H9 (cell line): ENCODE measurements around the gene GLB1L. TPM values are rescaled to one million over a fixed set of nuclear protein-coding genes. Genes with fewer than 3 reads are reported as not detected.

ENCODE experiments used
- DNase-seq: peaks from one replicate; pipeline ENCODE4 v3.0.0-alpha.2; 2017
- H2AFZ ChIP-seq: one replicate; pipeline ENCODE4 v1.6.1; 2013; ENCODE audit warnings: mild to moderate bottlenecking, low read length, control low read depth, moderate library complexity
- H2AK5ac ChIP-seq: 2 replicates; pipeline ENCODE4 v1.6.1; 2013; ENCODE audit warnings: low read length, control low read depth, mixed read lengths; ENCODE audit not compliant: insufficient read length
- H2BK120ac ChIP-seq: one replicate; pipeline ENCODE4 v1.6.1; 2013; ENCODE audit warnings: low read depth, mild to moderate bottlenecking, low read length, control low read depth, inconsistent platforms; ENCODE audit not compliant: poor library complexity, severe bottlenecking
- H2BK12ac ChIP-seq: 2 replicates; pipeline ENCODE4 v1.6.1; 2013; ENCODE audit warnings: low read length, control low read depth, mixed read lengths, low read depth; ENCODE audit not compliant: insufficient read length
- H2BK15ac ChIP-seq: 2 replicates; pipeline ENCODE4 v1.6.1; 2013; ENCODE audit warnings: low read depth, low read length, control low read depth
- H2BK20ac ChIP-seq: one replicate; pipeline ENCODE4 v1.6.1; 2013; ENCODE audit warnings: low read depth, mild to moderate bottlenecking, low read length, control low read depth, inconsistent platforms; ENCODE audit not compliant: poor library complexity, severe bottlenecking
- H2BK5ac ChIP-seq: 2 replicates; pipeline ENCODE4 v1.6.1; 2013; ENCODE audit warnings: low read length, control low read depth, mixed read lengths; ENCODE audit not compliant: insufficient read length
- H3K14ac ChIP-seq: 2 replicates; pipeline ENCODE4 v1.6.1; 2013; ENCODE audit warnings: low read length, control low read depth; ENCODE audit not compliant: insufficient read depth
- H3K18ac ChIP-seq: 2 replicates; pipeline ENCODE4 v1.6.1; 2013; ENCODE audit warnings: low read depth, mild to moderate bottlenecking, mixed read lengths, low read length, control low read depth; ENCODE audit not compliant: insufficient read length
- H3K23ac ChIP-seq: 2 replicates; pipeline ENCODE4 v1.6.1; 2013; ENCODE audit warnings: low read length, control low read depth, mixed read lengths, low read depth; ENCODE audit not compliant: insufficient read length
- H3K23me2 ChIP-seq: 2 replicates; pipeline ENCODE4 v1.6.1; 2013; ENCODE audit warnings: low read depth, mild to moderate bottlenecking, mixed read lengths, low read length, control low read depth; ENCODE audit not compliant: insufficient read length, poor library complexity, severe bottlenecking
- H3K27ac ChIP-seq: 2 replicates; pipeline ENCODE4 v1.5.1; 2013; ENCODE audit warnings: low read length, control low read depth, mixed read lengths, low read depth; ENCODE audit not compliant: insufficient read length
- H3K27me3 ChIP-seq: 2 replicates; pipeline ENCODE4 v1.6.1; 2013; ENCODE audit warnings: low read length, control low read depth, inconsistent platforms; ENCODE audit not compliant: insufficient read depth
- H3K4ac ChIP-seq: 2 replicates; pipeline ENCODE4 v1.6.1; 2013; ENCODE audit warnings: low read depth, mild to moderate bottlenecking, control low read depth, inconsistent platforms, low read length, moderate library complexity
- H3K4me1 ChIP-seq: 2 replicates; pipeline ENCODE4 v1.6.1; 2013; ENCODE audit warnings: low read length, control low read depth, inconsistent platforms; ENCODE audit not compliant: insufficient read depth
- H3K4me2 ChIP-seq: 2 replicates; pipeline ENCODE4 v1.6.1; 2013; ENCODE audit warnings: low read length, control low read depth, mixed read lengths; ENCODE audit not compliant: insufficient read length, insufficient read depth
- H3K56ac ChIP-seq: 2 replicates; pipeline ENCODE4 v1.6.1; 2013; ENCODE audit warnings: low read depth, mild to moderate bottlenecking, mixed read lengths, low read length, control low read depth; ENCODE audit not compliant: insufficient read length
- H3K79me1 ChIP-seq: 2 replicates; pipeline ENCODE4 v1.6.1; 2013; ENCODE audit warnings: low read depth, mild to moderate bottlenecking, moderate library complexity, low read length, control low read depth, inconsistent platforms; ENCODE audit not compliant: insufficient read depth, poor library complexity, severe bottlenecking
- H3K79me2 ChIP-seq: 2 replicates; pipeline ENCODE4 v1.6.1; 2013; ENCODE audit warnings: low read length, control low read depth, inconsistent platforms; ENCODE audit not compliant: insufficient read depth
- H3K9ac ChIP-seq: 2 replicates; pipeline ENCODE4 v1.6.1; 2013; ENCODE audit warnings: low read length, control low read depth, mixed read lengths; ENCODE audit not compliant: insufficient read length; ENCODE audit errors: extremely low read depth
- H3K9me3 ChIP-seq: one replicate; pipeline ENCODE4 v1.6.1; 2013; ENCODE audit warnings: low read depth, low read length, inconsistent platforms; ENCODE audit not compliant: control insufficient read depth
- H3T11ph ChIP-seq: one replicate; pipeline ENCODE4 v1.6.1; 2013; ENCODE audit warnings: mild to moderate bottlenecking, low read length, control low read depth, inconsistent platforms
- H4K20me1 ChIP-seq: one replicate; pipeline ENCODE4 v1.6.1; 2013; ENCODE audit not compliant: control insufficient read depth, insufficient read length, insufficient read depth
- H4K5ac ChIP-seq: 2 replicates; pipeline ENCODE4 v1.6.1; 2013; ENCODE audit warnings: low read depth, mild to moderate bottlenecking, mixed read lengths, low read length, control low read depth; ENCODE audit not compliant: insufficient read length
- H4K8ac ChIP-seq: replicated peaks from 2 replicates; pipeline ENCODE4 v1.6.1; 2013; ENCODE audit warnings: low read length, control low read depth, mixed read lengths, low read depth; ENCODE audit not compliant: insufficient read length
- H4K91ac ChIP-seq: 2 replicates; pipeline ENCODE4 v1.6.1; 2013; ENCODE audit warnings: low read depth, mild to moderate bottlenecking, moderate library complexity, mixed read lengths, low read length, control low read depth; ENCODE audit not compliant: insufficient read length
- H3K27ac Mint-ChIP-seq, 3 experiments: 2 replicates in 2 of 3; 3 replicates in 1 of 3; pipeline ENCODE4 v1.8.0; 2020 to 2021; ENCODE audit warnings: mixed read lengths in 3 of 3, mild to moderate bottlenecking in 1 of 3, moderate library complexity in 1 of 3
- H3K27me3 Mint-ChIP-seq: 2 replicates; pipeline ENCODE4 v1.8.0; 2021; ENCODE audit warnings: low read depth, mild to moderate bottlenecking, moderate library complexity, mixed read lengths
- H3K36me3 Mint-ChIP-seq, 3 experiments: 2 replicates in 2 of 3; 3 replicates in 1 of 3; pipeline ENCODE4 v1.8.0; 2020 to 2021; ENCODE audit warnings: low read depth in 3 of 3, mixed read lengths in 3 of 3; ENCODE audit not compliant: insufficient read depth in 1 of 3
- H3K4me1 Mint-ChIP-seq, 2 experiments: 2 replicates each; pipeline ENCODE4 v1.8.0; 2020; ENCODE audit warnings: mixed read lengths in 2 of 2
- H3K4me3 Mint-ChIP-seq, 2 experiments: 2 replicates in 1 of 2; 3 replicates in 1 of 2; pipeline ENCODE4 v1.8.0; 2020 to 2021; ENCODE audit warnings: mild to moderate bottlenecking in 2 of 2, mixed read lengths in 2 of 2, moderate library complexity in 1 of 2
- H3K9me3 Mint-ChIP-seq, 2 experiments: 2 replicates in 1 of 2; 3 replicates in 1 of 2; pipeline ENCODE4 v1.8.0; 2020; ENCODE audit warnings: mild to moderate bottlenecking in 2 of 2, mixed read lengths in 2 of 2, moderate library complexity in 1 of 2
- WGBS: extraction: QIAGEN DNeasy Blood & Tissue Kit; methylation state at CpG from one replicate; pipeline ENCODE4 v1.1.7; 2013; ENCODE audit warnings: missing lambda C conversion rate, low lambda C conversion rate, mixed read lengths; ENCODE audit not compliant: insufficient read length; ENCODE audit errors: extremely low coverage; 5-methylcytosine and 5-hydroxymethylcytosine counted together
- total RNA-seq: library from RNA; stranded (reverse); gene quantifications from 2 replicates; pipeline ENCODE4 v1.2.1, GENCODE V29; 2021
- TF ChIP-seq, protein P1 (sequence below): fragments of 200-600 bp; sonication (generic); conservative IDR thresholded peaks from 3 replicates; pipeline ENCODE4 v1.8.0; 2021; ENCODE audit warnings: antibody characterized with exemption, mild to moderate bottlenecking

Gene GLB1L
- total RNA-seq, 1 experiment from 2014 or later, result 6.5 TPM

- Histone ChIP-seq H3K27me3 (no peaks in the 10 kb centered on the region; the same call in 1 of the 2 replicates), H3K4ac (no peak overlapping the region), H3K4me2 (no peak overlapping the region), H3K9ac (no peak overlapping the region), H2BK15ac (no peak overlapping the region), H2BK5ac (no peak overlapping the region), H3K79me2 (no peaks in the 10 kb centered on the region), H3K18ac (no peak overlapping the region), H3K27ac (no peak overlapping the region), H4K5ac (no peak overlapping the region), H4K91ac (no peak overlapping the region), H3K14ac (no peak overlapping the region), H3K4me1 (no peaks in the 10 kb centered on the region; the same call in 1 of the 2 replicates), H3K56ac (no peak overlapping the region), H2BK12ac (no peak overlapping the region), H3K23me2 (peaks cover 6% of the 10 kb centered on the region), H3K79me1 (no peaks in the 10 kb centered on the region), H2BK120ac (no peak overlapping the region), H2AK5ac (no peak overlapping the region), H2BK20ac (no peak overlapping the region), H3T11ph (no peak overlapping the region), H4K8ac (no peak overlapping the region), H4K20me1 (no peaks in the 10 kb centered on the region), H3K23ac (no peak overlapping the region), H3K9me3 (no peaks in the 10 kb centered on the region), H2AFZ (no peak overlapping the region)
- Mint-ChIP-seq H3K4me1 (peaks cover 17 to 19% of the 10 kb centered on the region in 2 experiments), H3K36me3 (peaks cover 0 to 2% (median 1%) of the 10 kb centered on the region in 3 experiments; a peak in 3 of 7 replicates), H3K27ac (no peak overlapping the region), H3K27me3 (peaks cover 33% of the 10 kb centered on the region), H3K9me3 (peaks cover 2 to 4% of the 10 kb centered on the region in 2 experiments; a peak in 3 of 5 replicates), H3K4me3 (no peak overlapping the region)
- no peak for DNase-seq
- no CpG with 5 or more reads among the region's 16 CpGs for WGBS
- TF ChIP-seq, protein P1, sequence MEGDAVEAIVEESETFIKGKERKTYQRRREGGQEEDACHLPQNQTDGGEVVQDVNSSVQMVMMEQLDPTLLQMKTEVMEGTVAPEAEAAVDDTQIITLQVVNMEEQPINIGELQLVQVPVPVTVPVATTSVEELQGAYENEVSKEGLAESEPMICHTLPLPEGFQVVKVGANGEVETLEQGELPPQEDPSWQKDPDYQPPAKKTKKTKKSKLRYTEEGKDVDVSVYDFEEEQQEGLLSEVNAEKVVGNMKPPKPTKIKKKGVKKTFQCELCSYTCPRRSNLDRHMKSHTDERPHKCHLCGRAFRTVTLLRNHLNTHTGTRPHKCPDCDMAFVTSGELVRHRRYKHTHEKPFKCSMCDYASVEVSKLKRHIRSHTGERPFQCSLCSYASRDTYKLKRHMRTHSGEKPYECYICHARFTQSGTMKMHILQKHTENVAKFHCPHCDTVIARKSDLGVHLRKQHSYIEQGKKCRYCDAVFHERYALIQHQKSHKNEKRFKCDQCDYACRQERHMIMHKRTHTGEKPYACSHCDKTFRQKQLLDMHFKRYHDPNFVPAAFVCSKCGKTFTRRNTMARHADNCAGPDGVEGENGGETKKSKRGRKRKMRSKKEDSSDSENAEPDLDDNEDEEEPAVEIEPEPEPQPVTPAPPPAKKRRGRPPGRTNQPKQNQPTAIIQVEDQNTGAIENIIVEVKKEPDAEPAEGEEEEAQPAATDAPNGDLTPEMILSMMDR, result no peak
Measured at GRCh38 chr2:219290381-219291171, 45.3 kb upstream of the GLB1L start.
